Endothelial cell of umbilical vein (primary cell): ENCODE data around the gene MAT2B.
A peak's percentile ranks its signal among the peaks of the same experiment; 100 is the strongest.

Source experiments
- EZH2 ChIP-seq: IDR thresholded peaks from 2 replicates; pipeline ENCODE4 v1.6.1; 2012; ENCODE audit warnings: borderline replicate concordance, low read depth, mild to moderate bottlenecking, moderate library complexity, low read length, inconsistent platforms; ENCODE audit not compliant: severe bottlenecking
- FOS ChIP-seq: IDR thresholded peaks from 2 replicates; pipeline ENCODE4 v1.6.1; 2011; ENCODE audit warnings: mild to moderate bottlenecking, low read length, moderate library complexity, borderline replicate concordance; ENCODE audit not compliant: insufficient read depth
- GATA2 ChIP-seq: IDR thresholded peaks from 2 replicates; pipeline ENCODE4 v1.7.0; 2011; ENCODE audit warnings: low read depth, mild to moderate bottlenecking, moderate library complexity, mixed read lengths, low read length; ENCODE audit not compliant: insufficient read length, insufficient read depth
- JUN ChIP-seq: IDR thresholded peaks from 2 replicates; pipeline ENCODE4 v1.6.1; 2011; ENCODE audit warnings: borderline replicate concordance, low read depth; ENCODE audit not compliant: insufficient read length, insufficient read depth
- MYC ChIP-seq: IDR thresholded peaks from one replicate; pipeline ENCODE4 v1.6.1; 2011; ENCODE audit warnings: mild to moderate bottlenecking, low read depth, low read length
- POLR2A ChIP-seq: IDR thresholded peaks from 2 replicates; pipeline ENCODE4 v1.6.1; 2012; ENCODE audit warnings: low read depth, mild to moderate bottlenecking, control low read depth, low read length
- POLR2AphosphoS5 ChIP-seq: IDR thresholded peaks from 2 replicates; pipeline ENCODE4 v1.6.1; 2012; ENCODE audit warnings: low read depth, mild to moderate bottlenecking, control low read depth, low read length, moderate library complexity; ENCODE audit not compliant: insufficient read depth
- TF ChIP-seq, protein P1 (sequence below), 2 donors: IDR thresholded peaks; 1 replicate in 1 of 2; 2 replicates in 1 of 2; pipeline ENCODE4 v1.5.1; 2011; ENCODE audit warnings: low read length in 2 of 2, mild to moderate bottlenecking in 2 of 2, moderate library complexity in 2 of 2, control low read depth in 1 of 2, inconsistent platforms in 1 of 2, low read depth in 1 of 2; ENCODE audit not compliant: insufficient read depth in 1 of 2; ENCODE audit errors: extremely low read depth in 1 of 2
- TF ChIP-seq, protein P2 (sequence below): IDR thresholded peaks from 2 replicates; pipeline ENCODE4 v1.6.1; 2011; ENCODE audit not compliant: insufficient read depth, insufficient read length

DNA sequence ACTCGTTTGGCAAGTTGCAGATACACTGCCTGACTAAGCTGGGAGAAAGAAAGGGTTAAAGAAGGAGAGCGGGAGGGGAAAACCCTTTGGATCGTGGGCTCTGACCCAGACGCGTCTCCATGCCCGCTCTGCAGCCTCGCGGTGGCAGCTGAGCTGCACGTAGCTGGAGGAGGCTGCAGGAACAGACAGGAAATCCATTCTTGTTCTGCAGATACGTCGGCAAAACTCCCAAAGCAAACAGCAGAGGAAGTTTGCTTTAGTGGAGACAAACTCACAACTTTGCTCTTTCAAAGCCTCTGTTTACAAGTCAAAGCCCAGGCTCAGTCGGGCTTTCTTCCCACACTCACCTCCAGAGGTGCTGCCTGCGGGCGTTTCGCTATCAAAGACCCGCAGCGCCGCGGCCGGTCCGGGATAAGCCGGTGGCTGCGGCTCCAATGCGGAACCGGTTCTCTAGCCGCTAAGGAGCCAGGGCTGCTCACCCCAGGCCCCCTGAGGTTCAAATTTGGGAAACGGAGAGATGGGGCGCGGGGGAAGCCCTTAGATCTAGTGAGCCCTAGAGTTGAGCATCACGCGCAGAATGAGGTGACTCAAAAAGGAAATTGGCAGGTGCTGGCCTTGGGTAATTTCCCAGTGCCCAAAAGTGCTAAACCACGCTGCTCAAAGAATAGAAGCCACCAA, 60.7 kb downstream of the MAT2B start:
- TF ChIP-seq POLR2AphosphoS5 (peak; percentile 15), FOS (no peak), GATA2 (no peak), POLR2A (peak; percentile 25), EZH2 (no peak), JUN (no peak), MYC (peak; percentile 28)
- TF ChIP-seq, protein P1, sequence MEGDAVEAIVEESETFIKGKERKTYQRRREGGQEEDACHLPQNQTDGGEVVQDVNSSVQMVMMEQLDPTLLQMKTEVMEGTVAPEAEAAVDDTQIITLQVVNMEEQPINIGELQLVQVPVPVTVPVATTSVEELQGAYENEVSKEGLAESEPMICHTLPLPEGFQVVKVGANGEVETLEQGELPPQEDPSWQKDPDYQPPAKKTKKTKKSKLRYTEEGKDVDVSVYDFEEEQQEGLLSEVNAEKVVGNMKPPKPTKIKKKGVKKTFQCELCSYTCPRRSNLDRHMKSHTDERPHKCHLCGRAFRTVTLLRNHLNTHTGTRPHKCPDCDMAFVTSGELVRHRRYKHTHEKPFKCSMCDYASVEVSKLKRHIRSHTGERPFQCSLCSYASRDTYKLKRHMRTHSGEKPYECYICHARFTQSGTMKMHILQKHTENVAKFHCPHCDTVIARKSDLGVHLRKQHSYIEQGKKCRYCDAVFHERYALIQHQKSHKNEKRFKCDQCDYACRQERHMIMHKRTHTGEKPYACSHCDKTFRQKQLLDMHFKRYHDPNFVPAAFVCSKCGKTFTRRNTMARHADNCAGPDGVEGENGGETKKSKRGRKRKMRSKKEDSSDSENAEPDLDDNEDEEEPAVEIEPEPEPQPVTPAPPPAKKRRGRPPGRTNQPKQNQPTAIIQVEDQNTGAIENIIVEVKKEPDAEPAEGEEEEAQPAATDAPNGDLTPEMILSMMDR (IDR thresholded peaks at IDR 0.05; ENCODE audit: extremely low read depth in 1 of 2, insufficient read depth in 1 of 2, low read depth in 1 of 2, low read length in 2 of 2), result peak in 1 of 2 donors; percentile 2
- TF ChIP-seq, protein P2, sequence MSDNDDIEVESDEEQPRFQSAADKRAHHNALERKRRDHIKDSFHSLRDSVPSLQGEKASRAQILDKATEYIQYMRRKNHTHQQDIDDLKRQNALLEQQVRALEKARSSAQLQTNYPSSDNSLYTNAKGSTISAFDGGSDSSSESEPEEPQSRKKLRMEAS, result no peak
